ENCODE data around the gene POLR2M.

The POLR2M gene

GRCh38 chr15:57694279-57694678, 12.2 kb upstream of the POLR2M start:
- no peaks in the 10 kb centered on the region for H3K4me1 ChIP-seq (ENCODE audit: insufficient read depth, low read length, severe bottlenecking)
- H3K9ac ChIP-seq (ENCODE audit: low read length), result no peak overlapping the region
- H3K9me2 ChIP-seq (ENCODE audit: low read depth, low read length), result no peaks in the 10 kb centered on the region
- H3F3A ChIP-seq (ENCODE audit: insufficient read depth, low read length), result no peaks in the 10 kb centered on the region
- H4K20me1 ChIP-seq (ENCODE audit: insufficient read depth, low read length), result no peaks in the 10 kb centered on the region
- no peaks in the 10 kb centered on the region for H3K79me2 ChIP-seq (ENCODE audit: insufficient read depth, low read length)
- no peak overlapping the region for H3K4me2 ChIP-seq (ENCODE audit: low read length)
- H3K27ac ChIP-seq (ENCODE audit: low read depth, low read length, poor library complexity, severe bottlenecking), result no peak overlapping the region
- H3K27me3 ChIP-seq (ENCODE audit: insufficient read depth, low read length), result no peaks in the 10 kb centered on the region
- H2AFZ ChIP-seq (ENCODE audit: low read length), result no peak overlapping the region
- H3K9me3 ChIP-seq (ENCODE audit: low read length), result no peaks in the 10 kb centered on the region
- H3K4me3 ChIP-seq (ENCODE audit: low read depth, low read length, poor library complexity, severe bottlenecking), result no peak overlapping the region
- no peaks in the 10 kb centered on the region for H3K36me3 ChIP-seq (ENCODE audit: insufficient read depth, low read length)
- no peak for TF ChIP-seq EZH2 (IDR thresholded peaks at IDR 0.05; ENCODE audit: borderline replicate concordance, low read length)
- TF ChIP-seq, protein P1, sequence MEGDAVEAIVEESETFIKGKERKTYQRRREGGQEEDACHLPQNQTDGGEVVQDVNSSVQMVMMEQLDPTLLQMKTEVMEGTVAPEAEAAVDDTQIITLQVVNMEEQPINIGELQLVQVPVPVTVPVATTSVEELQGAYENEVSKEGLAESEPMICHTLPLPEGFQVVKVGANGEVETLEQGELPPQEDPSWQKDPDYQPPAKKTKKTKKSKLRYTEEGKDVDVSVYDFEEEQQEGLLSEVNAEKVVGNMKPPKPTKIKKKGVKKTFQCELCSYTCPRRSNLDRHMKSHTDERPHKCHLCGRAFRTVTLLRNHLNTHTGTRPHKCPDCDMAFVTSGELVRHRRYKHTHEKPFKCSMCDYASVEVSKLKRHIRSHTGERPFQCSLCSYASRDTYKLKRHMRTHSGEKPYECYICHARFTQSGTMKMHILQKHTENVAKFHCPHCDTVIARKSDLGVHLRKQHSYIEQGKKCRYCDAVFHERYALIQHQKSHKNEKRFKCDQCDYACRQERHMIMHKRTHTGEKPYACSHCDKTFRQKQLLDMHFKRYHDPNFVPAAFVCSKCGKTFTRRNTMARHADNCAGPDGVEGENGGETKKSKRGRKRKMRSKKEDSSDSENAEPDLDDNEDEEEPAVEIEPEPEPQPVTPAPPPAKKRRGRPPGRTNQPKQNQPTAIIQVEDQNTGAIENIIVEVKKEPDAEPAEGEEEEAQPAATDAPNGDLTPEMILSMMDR (IDR thresholded peaks at IDR 0.05; ENCODE audit: low read length), result no peak

- Histone ChIP-seq H3K79me2 (ENCODE audit: insufficient read depth, low read length) (no peaks in the 10 kb centered on the region), H2AFZ (ENCODE audit: low read length) (no peak overlapping the region), H3K4me3 (ENCODE audit: low read depth, low read length, poor library complexity, severe bottlenecking) (no peak overlapping the region), H3K27me3 (ENCODE audit: insufficient read depth, low read length) (peaks cover 4% of the 10 kb centered on the region; the same call in 1 of the 2 replicates), H3K36me3 (ENCODE audit: insufficient read depth, low read length) (no peaks in the 10 kb centered on the region), H3K27ac (ENCODE audit: low read depth, low read length, poor library complexity, severe bottlenecking) (no peak overlapping the region), H3K4me1 (ENCODE audit: insufficient read depth, low read length, severe bottlenecking) (no peaks in the 10 kb centered on the region), H4K20me1 (ENCODE audit: insufficient read depth, low read length) (no peaks in the 10 kb centered on the region), H3K9ac (ENCODE audit: low read length) (no peak overlapping the region), H3K4me2 (ENCODE audit: low read length) (no peak overlapping the region), H3F3A (ENCODE audit: insufficient read depth, low read length) (no peaks in the 10 kb centered on the region), H3K9me3 (ENCODE audit: low read length) (no peaks in the 10 kb centered on the region), H3K9me2 (ENCODE audit: low read depth, low read length) (no peaks in the 10 kb centered on the region)
- TF ChIP-seq, protein P1 (IDR thresholded peaks at IDR 0.05; ENCODE audit: low read length), result no peak
- no peak for TF ChIP-seq EZH2 (IDR thresholded peaks at IDR 0.05; ENCODE audit: borderline replicate concordance, low read length)
These were observed 10.4 kb upstream of the POLR2M start for GRCh38 chr15:57696146-57696545.

GRCh38 chr15:57697588-57697987, 8.9 kb upstream of the POLR2M start:
- H3K79me2 ChIP-seq (ENCODE audit: insufficient read depth, low read length), result no peaks in the 10 kb centered on the region
- H3K4me2 ChIP-seq (ENCODE audit: low read length), result no peak overlapping the region
- no peaks in the 10 kb centered on the region for H3K4me1 ChIP-seq (ENCODE audit: insufficient read depth, low read length, severe bottlenecking)
- H3F3A ChIP-seq (ENCODE audit: insufficient read depth, low read length), result no peaks in the 10 kb centered on the region
- H3K27me3 ChIP-seq (ENCODE audit: insufficient read depth, low read length), result peaks cover 4% of the 10 kb centered on the region; the same call in 1 of the 2 replicates
- no peaks in the 10 kb centered on the region for H3K9me3 ChIP-seq (ENCODE audit: low read length)
- no peaks in the 10 kb centered on the region for H3K9me2 ChIP-seq (ENCODE audit: low read depth, low read length)
- TF ChIP-seq EZH2 (IDR thresholded peaks at IDR 0.05; ENCODE audit: borderline replicate concordance, low read length), result no peak
- TF ChIP-seq, protein P1 (IDR thresholded peaks at IDR 0.05; ENCODE audit: low read length), result no peak
- no peak overlapping the region for H3K9ac ChIP-seq (ENCODE audit: low read length)
- no peaks in the 10 kb centered on the region for H4K20me1 ChIP-seq (ENCODE audit: insufficient read depth, low read length)
- H3K4me3 ChIP-seq (ENCODE audit: low read depth, low read length, poor library complexity, severe bottlenecking), result no peak overlapping the region
- no peak overlapping the region for H2AFZ ChIP-seq (ENCODE audit: low read length)
- no peaks in the 10 kb centered on the region for H3K36me3 ChIP-seq (ENCODE audit: insufficient read depth, low read length)
- H3K27ac ChIP-seq (ENCODE audit: low read depth, low read length, poor library complexity, severe bottlenecking), result no peak overlapping the region
